Osteoblast (primary cell): ENCODE data around the gene OSM. TPM values are rescaled to one million over a fixed set of nuclear protein-coding genes. Genes with fewer than 3 reads are reported as not detected.

Source experiments
- DNase-seq: peaks from one replicate; pipeline ENCODE4 v3.0.0; 2011; ENCODE audit warnings: low spot score, mixed read lengths; ENCODE audit not compliant: insufficient read length; ENCODE audit errors: missing footprints
- H2AFZ ChIP-seq: 2 replicates; pipeline ENCODE4 v1.6.0; 2011; ENCODE audit warnings: mild to moderate bottlenecking, low read length
- H3K27ac ChIP-seq: 2 replicates; pipeline ENCODE4 v1.5.1; 2011; ENCODE audit warnings: mild to moderate bottlenecking, low read depth, low read length, moderate library complexity
- H3K27me3 ChIP-seq: 2 replicates; pipeline ENCODE4 v1.6.0; 2012; ENCODE audit warnings: mild to moderate bottlenecking, control low read depth, inconsistent platforms, low read length, moderate library complexity; ENCODE audit not compliant: insufficient read depth
- H3K36me3 ChIP-seq: 2 replicates; pipeline ENCODE4 v1.5.1; 2011; ENCODE audit warnings: mild to moderate bottlenecking, low read length, control low read depth, moderate library complexity; ENCODE audit not compliant: insufficient read depth
- H3K4me1 ChIP-seq: 2 replicates; pipeline ENCODE4 v1.5.1; 2011; ENCODE audit warnings: mild to moderate bottlenecking, low read length, control low read depth, moderate library complexity; ENCODE audit not compliant: insufficient read depth
- H3K4me2 ChIP-seq: 2 replicates; pipeline ENCODE4 v1.6.0; 2011; ENCODE audit warnings: mild to moderate bottlenecking, low read length; ENCODE audit not compliant: insufficient read depth
- H3K4me3 ChIP-seq: fragments of 200-600 bp; sonication (generic); 3 replicates; pipeline ENCODE4 v1.5.1; 2012; ENCODE audit warnings: mild to moderate bottlenecking, low read length, inconsistent platforms; ENCODE audit not compliant: insufficient read depth
- H3K79me2 ChIP-seq: 2 replicates; pipeline ENCODE4 v1.6.0; 2012; ENCODE audit warnings: mild to moderate bottlenecking, low read length, control low read depth, inconsistent platforms; ENCODE audit not compliant: insufficient read depth
- H3K9me3 ChIP-seq: 2 replicates; pipeline ENCODE4 v1.5.1; 2011; ENCODE audit warnings: low read depth, low read length, control low read depth
- H4K20me1 ChIP-seq: 2 replicates; pipeline ENCODE4 v1.6.0; 2012; ENCODE audit warnings: mild to moderate bottlenecking, low read length, control low read depth; ENCODE audit not compliant: insufficient read depth
- total RNA-seq: library from RNA; depleted of rRNA; stranded (reverse); fragments of >200 nt; gene quantifications from 2 replicates; pipeline ENCODE4 v1.2.3, GENCODE V29; 2012
- TF ChIP-seq, protein P1 (sequence below): IDR thresholded peaks from 2 replicates; pipeline ENCODE4 v1.5.1; 2011; ENCODE audit warnings: mild to moderate bottlenecking, low read depth, low read length, moderate library complexity; ENCODE audit errors: extremely low read depth

OSM gene
- total RNA-seq, 1 donor = not detected

DNA sequence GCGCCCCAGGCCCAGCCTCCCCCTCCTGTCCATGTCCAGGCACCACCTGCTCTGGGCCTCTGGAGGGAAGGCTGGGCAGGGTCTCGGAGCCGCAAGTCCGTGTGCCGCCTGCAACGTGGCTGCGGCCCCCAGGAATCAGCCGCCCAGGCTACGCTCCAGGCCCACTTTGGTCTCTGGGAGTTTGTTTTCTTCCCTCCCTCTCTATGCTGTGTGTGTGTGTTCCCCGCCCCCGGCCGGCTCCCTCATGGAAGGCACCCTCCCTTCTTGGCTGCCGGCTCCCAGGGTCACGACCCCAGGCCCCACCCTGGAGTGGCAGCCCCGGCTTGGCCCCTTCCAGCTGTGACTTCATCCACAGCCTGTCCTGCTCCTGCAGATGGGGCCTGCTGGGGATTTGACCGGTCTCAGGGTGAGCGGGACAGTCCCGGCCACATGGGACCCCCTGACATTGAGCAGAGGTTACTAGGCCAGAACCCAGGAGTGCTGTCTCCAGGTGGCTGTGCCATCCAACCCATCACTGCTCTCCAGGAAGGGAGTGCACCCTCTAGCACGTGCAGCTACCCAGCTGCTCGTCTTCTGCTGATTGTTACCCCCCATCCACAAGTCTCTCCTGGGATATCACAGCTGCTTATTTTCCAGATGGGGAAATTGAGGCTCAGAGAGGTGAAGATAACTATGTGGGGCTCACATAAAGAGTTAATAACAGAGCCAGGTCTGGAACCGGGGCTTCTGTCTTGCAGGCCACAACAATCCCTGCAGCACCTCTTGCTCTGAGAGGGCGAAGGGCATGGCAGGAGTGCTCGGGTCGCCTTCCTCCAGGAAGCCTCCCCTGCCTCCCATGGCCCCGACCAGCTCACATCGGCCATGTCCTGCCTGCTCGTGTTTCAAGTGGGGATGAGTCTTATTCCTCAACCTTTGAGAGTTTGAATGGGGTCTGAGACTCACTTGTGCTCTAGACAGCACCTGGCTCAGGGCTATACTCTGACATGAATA is 17.3 kb downstream of the OSM start:
- no peak overlapping the region for H3K4me3 ChIP-seq
- H3K36me3 ChIP-seq = peaks cover 8% of the 10 kb centered on the region
- H3K27me3 ChIP-seq = no peaks in the 10 kb centered on the region
- H4K20me1 ChIP-seq = no peaks in the 10 kb centered on the region
- no peak overlapping the region for H3K4me2 ChIP-seq
- TF ChIP-seq, protein P1, sequence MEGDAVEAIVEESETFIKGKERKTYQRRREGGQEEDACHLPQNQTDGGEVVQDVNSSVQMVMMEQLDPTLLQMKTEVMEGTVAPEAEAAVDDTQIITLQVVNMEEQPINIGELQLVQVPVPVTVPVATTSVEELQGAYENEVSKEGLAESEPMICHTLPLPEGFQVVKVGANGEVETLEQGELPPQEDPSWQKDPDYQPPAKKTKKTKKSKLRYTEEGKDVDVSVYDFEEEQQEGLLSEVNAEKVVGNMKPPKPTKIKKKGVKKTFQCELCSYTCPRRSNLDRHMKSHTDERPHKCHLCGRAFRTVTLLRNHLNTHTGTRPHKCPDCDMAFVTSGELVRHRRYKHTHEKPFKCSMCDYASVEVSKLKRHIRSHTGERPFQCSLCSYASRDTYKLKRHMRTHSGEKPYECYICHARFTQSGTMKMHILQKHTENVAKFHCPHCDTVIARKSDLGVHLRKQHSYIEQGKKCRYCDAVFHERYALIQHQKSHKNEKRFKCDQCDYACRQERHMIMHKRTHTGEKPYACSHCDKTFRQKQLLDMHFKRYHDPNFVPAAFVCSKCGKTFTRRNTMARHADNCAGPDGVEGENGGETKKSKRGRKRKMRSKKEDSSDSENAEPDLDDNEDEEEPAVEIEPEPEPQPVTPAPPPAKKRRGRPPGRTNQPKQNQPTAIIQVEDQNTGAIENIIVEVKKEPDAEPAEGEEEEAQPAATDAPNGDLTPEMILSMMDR = no peak
- peaks cover 43% of the 10 kb centered on the region for H3K79me2 ChIP-seq
- peak; percentile 91 for DNase-seq
- H2AFZ ChIP-seq = no peak overlapping the region
- H3K9me3 ChIP-seq = no peaks in the 10 kb centered on the region
- peak overlapping the region; percentile 96 for H3K27ac ChIP-seq
- peaks cover 59% of the 10 kb centered on the region for H3K4me1 ChIP-seq

DNA sequence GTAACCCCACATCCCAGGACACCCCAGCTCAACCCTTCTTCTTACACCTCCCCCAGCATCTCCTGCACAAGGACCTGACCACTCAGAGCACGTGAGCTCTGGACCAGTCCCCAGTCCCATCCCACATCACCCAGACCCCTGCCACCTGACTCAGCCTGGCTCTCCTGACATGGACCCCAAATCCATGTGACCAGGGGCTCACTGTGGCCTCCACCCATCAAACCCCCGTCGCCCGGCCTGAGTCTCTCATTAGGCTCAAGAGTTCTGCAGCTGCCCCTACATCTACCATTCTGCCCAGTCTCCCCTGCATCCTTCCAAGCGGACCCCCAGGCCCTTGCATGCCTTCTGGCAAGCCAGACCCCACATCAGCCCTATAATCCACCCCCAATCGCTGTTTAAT is 18.2 kb downstream of the OSM start:
- TF ChIP-seq, protein P1 = no peak
- no peak overlapping the region for H2AFZ ChIP-seq
- DNase-seq = no peak
- H3K4me1 ChIP-seq = peaks cover 62% of the 10 kb centered on the region
- peaks cover 16% of the 10 kb centered on the region for H3K36me3 ChIP-seq
- peak overlapping the region; percentile 96 for H3K27ac ChIP-seq
- H3K27me3 ChIP-seq = no peaks in the 10 kb centered on the region
- no peaks in the 10 kb centered on the region for H3K9me3 ChIP-seq
- peaks cover 51% of the 10 kb centered on the region for H3K79me2 ChIP-seq
- H3K4me3 ChIP-seq = no peak overlapping the region
- H4K20me1 ChIP-seq = peaks cover 5% of the 10 kb centered on the region
- H3K4me2 ChIP-seq = no peak overlapping the region

- peaks cover 56% of the 10 kb centered on the region for H3K79me2 ChIP-seq
- no peaks in the 10 kb centered on the region for H3K9me3 ChIP-seq
- H3K4me2 ChIP-seq = no peak overlapping the region
- peaks cover 65% of the 10 kb centered on the region for H3K4me1 ChIP-seq
- H3K27me3 ChIP-seq = no peaks in the 10 kb centered on the region
- H2AFZ ChIP-seq = no peak overlapping the region
- H3K27ac ChIP-seq = peak overlapping the region; percentile 96
- peaks cover 21% of the 10 kb centered on the region for H3K36me3 ChIP-seq
- no peak overlapping the region for H3K4me3 ChIP-seq
- TF ChIP-seq, protein P1 = no peak
- no peak for DNase-seq
- H4K20me1 ChIP-seq = peaks cover 6% of the 10 kb centered on the region
Observed at GRCh38 chr22:30247974-30248373, 18.7 kb downstream of the OSM start.

DNA sequence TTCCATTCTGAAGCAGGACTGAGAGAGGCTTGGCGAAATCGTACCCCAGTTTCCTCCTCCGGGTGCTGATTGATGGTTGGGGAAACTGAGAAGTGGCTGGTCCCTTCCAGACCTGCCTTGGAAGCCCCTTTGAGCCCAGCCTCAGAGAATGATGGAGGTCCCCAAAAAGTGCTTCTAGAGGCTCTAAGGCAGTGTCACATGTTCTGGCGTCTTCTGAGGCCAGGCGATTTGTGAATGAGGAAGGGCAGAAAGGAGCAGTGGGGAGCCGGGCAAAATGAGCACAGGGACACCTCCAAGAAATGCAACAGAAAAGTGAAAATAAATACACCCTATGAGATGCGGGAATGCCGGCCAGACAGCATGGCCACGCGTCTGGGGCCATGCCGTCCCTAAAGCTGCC is 19.1 kb downstream of the OSM start:
- DNase-seq = no peak
- TF ChIP-seq, protein P1 = no peak
- Histone ChIP-seq H3K4me2 (peak overlapping the region; percentile 96), H4K20me1 (peaks cover 10% of the 10 kb centered on the region), H3K79me2 (peaks cover 60% of the 10 kb centered on the region), H3K4me1 (peaks cover 65% of the 10 kb centered on the region), H3K4me3 (peak overlapping the region; percentile 93), H3K9me3 (no peaks in the 10 kb centered on the region), H2AFZ (no peak overlapping the region), H3K27me3 (no peaks in the 10 kb centered on the region), H3K36me3 (peaks cover 25% of the 10 kb centered on the region), H3K27ac (peak overlapping the region; percentile 96)
